Forelimb muscle (tissue), 1 donor: ENCODE data around the gene SLC12A5. TPM values are rescaled to one million over a fixed set of nuclear protein-coding genes. Genes with fewer than 3 reads are reported as not detected.
"Not testable (repeated sequence)": the region's sequence is repeated elsewhere in the genome, so short reads cannot be mapped to it uniquely, and the experiment has no call there.

Experiments
- DNase-seq: peaks from one replicate; pipeline ENCODE4 v3.0.0-alpha.2; 2013; ENCODE audit warnings: low read depth
- polyA plus RNA-seq: library from polyadenylated mRNA; unstranded; fragments of 120-200 nt; gene quantifications from one replicate; pipeline ENCODE4 v1.2.1, GENCODE V29; 2013; ENCODE audit not compliant: insufficient read length

The SLC12A5 gene
- polyA plus RNA-seq: 0.52 TPM

DNA sequence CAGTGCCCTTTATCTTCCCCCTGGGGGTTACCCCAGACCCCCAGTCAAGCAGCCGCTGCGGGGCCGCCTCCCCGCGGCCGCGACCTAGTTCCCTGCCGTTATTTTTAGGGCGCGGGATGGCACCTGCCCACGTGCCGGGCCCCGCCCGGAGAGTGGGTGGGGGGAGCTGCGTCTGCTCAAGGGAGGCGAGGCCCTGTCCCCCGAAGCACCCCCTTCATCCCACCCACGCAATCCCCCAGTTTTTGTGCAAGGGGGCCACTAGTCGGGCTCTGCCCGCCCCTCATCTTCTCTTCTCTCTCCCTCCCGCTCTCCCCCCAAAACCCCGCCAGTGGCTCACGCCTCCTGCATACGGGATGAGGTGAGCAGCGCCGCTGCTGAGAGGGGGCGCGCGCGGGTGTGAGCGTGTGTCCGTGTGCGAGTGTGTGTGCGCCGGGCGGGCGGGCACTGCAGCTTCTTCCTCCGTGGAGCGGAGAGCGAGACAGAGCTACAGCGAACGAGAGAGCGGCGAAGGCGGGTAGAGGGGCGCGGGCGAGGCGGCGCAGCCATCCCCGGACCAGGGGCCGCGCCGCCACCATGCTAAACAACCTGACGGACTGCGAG is at the start of gene SLC12A5:
TSS of gene SLC12A5 (plus strand) at position 444 of the 600 bp plus-strand sequence. CDS start at position 574, 130 bp downstream.
- no peak for DNase-seq

DNA sequence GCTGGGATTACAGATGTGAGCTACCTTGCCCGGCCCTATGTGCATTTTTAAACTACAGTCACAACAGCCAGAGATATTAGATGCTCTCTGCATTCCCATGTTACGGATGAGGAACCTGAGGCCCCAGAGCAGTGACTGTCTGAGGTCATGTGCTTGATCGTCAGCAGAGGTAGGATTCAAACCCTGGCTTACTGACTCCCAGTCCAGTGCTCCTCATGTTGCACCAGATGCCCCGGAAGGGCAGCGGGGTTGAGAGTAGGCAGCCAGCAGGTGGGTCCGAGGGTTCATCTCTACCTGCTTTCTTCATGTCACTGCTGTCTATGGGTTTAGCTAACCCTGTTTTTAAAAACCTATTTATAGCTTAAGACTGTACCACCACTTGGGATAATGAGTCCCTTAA is 47.8 kb upstream of the SLC12A5 start:
- no peak for DNase-seq

DNA sequence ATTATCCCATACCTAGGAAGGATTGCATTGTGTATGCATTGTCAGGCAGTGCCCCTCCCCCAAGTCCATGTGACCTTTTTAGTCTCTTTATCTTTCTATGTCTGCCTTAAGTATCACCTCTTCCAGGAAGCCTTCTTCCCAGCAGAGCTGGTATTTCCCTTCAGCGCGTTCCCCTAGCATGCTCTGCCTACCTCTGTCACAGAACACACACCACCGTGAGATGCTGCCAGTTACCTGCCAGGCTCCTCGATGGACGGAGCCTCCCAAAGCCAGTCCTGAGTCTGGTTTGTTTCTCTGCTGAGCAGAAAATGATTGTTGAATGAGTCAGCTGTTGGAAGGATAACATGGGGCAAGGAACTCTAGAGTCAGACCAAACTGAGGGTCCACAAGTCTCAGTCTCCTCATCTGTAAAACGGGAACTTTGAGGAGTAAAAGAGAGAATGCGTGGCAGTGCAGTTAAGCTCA is 45.7 kb upstream of the SLC12A5 start:
- no peak for DNase-seq

DNA sequence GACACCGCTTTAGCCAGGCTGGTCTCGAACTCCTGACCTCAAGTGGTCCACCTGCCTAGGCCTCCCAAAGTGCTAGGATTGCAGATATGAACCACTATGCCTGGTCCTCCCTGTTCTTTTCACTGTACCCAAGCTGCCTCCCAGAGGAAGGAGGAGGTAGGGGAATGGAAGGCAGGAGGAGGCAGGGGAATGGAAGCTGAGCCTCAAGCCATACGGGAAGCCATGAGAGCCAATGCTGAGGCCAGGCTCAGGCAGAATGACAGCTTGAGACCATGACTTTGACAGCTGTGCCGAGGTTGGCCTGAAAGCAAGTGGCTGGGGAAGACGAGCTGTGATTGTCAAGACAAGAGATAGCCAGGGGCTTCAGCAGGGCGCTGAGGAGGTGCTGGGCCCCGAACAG is 43.4 kb upstream of the SLC12A5 start:
- no peak for DNase-seq

DNA sequence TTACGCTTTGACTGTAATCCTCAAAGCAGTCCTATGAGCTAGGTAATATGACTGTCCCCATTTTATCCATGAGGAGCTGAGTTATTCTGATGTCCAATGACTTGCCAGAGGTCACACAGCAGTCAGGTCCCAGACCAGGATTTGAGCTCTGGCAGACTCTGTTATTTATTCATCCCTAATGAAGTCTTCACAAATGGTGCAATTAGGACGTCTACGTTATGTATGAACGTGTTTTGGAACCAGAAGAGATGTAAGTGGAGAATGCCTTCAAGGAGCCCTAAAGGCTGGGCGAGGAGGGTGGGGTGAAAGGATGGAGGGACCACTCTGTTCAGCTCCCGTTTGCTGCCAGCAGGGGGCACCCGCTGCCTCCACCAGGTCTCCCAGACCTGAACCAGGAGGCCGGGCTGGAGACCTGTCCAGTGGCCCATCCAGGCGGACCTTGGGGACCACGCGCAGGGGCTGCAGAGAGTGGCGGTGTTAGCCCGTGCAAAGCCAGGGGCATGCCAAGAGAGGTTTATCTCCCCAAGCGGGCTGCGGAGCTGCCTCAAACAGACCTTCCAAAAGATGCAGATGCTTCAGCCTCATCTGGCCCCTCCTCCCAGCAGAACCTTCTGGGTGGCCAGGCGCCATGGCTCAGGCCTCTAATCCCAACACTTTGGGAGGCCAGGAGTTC is 41.8 kb upstream of the SLC12A5 start:
- DNase-seq: no peak

DNA sequence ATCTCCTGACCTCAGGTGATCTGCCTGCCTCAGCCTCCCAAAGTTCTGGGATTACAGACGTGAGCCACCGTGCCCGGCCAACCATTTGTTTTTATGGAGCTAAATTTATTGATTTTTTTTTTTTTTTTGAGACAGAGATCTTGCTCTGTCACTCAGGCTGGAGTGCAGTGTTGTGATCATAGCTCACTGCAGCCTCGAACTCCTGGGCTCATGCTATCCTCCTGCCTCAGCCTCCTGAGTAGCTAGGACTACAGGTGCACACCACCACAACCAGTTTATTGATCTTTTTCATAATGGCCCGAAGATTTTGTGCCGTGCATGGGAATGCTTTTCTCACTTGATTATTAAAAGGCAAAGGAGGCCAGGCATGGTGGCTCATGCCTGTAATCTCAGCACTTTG is 40.2 kb upstream of the SLC12A5 start:
- DNase-seq: not testable (repeated sequence)

DNA sequence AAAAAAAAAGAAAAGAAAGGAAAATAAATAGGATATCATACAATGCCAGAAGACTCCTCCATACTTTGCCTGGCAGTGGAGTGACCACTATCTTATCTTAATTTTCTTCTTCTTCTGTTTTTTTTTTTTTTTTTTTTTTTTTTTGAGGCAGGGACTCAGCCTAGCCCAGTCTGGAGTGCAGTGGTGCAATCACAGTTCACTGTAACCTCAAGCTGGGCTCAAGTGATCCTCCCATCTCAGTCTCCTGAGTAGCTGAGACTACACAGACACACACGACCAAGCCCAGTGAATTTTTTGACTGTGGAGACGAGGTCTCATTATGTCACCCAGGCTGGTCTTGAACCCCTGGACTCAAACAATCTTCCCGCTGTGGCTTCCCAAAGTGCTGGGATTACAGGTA is 37.4 kb upstream of the SLC12A5 start:
- DNase-seq: no peak

DNA sequence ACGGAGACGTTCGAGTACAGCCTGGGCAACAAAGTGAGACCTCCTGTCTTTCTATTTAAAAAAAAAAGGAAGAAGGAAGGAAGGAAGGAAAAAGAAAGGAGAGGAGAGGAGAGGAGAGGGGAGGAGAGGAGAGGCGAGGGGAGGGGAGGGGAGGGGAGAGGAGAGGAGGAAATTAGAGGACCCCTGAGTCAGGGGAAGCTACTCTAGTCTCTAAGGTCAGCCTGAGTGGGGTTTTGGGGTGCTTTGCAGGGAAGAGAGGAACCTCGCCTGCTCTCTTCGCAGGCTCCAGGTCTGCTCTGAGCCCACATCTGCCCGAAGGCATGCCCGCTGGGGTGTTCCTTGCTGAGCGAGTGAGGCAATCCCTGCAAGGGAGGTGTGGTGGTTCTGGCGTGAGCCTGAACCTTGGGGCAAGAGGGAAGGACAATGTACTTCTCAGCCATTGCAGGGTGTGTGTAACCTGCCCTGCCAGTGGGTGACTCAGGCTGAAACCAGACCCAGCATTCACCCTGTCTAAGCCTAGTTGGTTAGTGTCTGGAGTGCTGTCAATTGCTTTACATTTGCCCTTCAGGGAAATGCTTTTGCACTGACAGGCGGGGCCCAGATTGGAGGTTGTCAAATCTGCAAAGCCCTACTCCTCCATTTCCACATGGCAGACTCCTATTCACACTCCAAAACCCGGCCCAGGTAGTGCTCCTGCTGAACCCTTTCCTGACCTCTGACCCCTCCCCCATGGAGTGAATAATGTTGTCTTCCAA is 35.6 kb upstream of the SLC12A5 start:
- no peak for DNase-seq

DNA sequence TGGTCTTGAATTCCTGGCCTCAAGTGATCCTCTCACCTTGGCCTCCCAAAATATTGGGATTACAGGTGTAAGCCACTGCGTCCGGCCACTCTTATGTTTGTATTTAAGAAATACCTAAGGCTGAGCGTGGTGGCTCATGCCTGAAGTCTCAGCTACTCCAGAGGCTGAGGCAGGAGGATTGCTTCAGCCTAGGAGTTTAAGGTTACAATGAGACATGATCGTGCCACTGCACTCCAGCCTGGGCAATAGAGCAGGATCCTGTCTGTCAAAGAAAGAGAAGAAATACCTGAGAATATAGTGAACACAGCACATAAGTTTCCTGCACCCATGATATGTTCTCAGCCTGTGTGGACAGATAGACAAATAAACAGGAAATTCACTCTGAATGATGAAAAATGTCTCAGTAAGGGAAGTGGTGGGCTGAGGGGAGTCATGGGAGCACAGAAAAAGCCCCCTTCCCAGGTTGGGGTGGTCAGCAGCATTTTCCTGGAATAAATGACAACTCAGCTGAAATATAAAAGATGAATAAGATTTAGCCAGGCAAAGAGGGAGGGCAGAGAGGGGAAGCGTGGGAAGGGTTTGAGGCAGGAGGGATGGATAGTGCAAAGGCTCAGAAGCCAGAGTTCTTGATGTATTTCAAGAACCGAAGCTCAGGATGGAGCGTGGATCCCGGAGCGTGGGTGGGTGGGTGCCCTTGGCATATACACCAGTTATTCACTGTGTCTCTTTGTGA is 34.1 kb upstream of the SLC12A5 start:
- DNase-seq: no peak

DNA sequence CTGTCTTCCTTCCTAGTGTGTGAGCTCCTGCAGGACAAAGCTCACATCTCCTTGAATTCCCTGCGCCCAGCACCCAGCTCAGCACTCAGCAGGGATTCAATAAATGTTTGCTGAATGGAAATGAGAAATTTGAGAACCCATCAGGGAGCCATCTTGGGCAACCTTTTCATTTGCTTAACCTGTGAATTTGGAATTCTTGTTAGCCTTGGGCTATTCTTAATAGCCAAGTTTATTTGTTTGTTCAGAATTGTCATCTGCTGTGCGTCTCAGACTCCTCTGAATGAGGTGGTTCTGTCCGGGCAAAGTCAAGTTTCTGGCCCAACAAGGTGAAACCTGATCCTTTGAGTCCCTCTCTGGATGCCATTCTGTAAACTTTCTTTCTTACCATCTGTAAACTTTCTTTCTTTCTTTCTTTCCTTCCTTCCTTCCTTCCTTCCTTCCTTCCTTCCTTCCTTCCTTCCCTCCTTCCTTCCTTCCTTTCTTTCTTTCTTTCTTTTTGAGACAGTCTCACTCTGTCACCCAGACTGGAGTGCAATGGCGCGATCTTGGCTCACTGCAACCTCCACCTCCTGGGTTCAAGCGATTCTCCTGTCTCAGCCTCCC is 33.4 kb upstream of the SLC12A5 start:
- not testable (repeated sequence) for DNase-seq

DNA sequence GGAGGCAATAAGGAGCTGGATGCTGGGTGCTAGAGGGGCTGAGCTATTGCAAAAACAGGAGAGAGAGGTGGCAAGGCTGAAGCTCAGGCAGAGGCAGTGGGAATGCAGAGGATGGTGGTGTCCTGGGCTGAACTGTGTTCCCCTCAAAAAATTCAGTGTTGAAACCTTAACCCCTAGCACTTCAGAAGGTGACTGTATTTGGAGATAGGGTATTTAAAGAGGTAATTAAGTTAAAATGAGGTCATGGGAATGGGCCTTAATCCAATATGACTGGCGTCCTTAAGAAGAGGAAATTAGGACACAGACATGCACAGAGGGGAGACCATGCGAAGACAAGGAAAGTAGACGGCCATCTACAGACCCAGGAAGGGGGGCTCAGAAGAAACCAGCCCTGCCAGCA is 31.8 kb upstream of the SLC12A5 start:
- no peak for DNase-seq

DNA sequence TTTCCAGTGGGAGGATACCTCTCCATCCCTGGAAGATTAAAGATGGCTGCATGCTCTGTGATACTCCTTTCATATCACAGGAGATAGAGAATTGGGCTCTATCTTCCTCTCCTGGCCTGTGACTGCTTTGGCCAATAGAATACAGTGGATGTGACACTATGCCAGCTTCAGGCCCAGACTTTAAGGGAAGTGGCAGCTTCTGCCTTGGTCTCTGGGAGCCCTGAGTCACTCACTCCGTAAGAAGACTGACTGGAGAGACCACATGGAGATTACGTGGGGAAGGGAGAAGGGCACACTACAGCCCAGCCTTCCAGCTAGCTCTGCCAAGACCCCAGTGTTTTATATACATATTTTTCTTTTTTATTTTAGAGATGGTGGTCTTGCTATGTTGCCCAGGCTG is 30.7 kb upstream of the SLC12A5 start:
- DNase-seq: no peak

DNA sequence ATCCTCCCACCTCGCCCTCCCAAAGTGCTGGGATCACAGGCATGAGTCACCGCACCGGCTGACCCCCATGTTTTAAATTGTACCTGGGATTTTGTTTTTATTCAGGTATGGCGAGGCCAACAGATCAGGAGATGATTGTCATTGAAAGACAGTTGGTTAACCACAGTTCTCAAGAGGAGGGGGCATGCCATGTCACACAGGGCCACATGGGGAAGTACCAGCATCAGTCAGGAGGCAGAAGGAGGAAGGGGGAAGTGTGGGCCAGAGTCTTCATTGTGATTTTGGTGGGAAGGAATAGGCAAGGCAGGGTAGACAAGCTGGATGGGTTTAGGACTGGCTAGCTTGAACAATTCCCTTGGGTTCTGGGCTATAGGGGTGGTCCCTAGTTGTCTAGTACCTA is 30.3 kb upstream of the SLC12A5 start:
- no peak for DNase-seq

DNA sequence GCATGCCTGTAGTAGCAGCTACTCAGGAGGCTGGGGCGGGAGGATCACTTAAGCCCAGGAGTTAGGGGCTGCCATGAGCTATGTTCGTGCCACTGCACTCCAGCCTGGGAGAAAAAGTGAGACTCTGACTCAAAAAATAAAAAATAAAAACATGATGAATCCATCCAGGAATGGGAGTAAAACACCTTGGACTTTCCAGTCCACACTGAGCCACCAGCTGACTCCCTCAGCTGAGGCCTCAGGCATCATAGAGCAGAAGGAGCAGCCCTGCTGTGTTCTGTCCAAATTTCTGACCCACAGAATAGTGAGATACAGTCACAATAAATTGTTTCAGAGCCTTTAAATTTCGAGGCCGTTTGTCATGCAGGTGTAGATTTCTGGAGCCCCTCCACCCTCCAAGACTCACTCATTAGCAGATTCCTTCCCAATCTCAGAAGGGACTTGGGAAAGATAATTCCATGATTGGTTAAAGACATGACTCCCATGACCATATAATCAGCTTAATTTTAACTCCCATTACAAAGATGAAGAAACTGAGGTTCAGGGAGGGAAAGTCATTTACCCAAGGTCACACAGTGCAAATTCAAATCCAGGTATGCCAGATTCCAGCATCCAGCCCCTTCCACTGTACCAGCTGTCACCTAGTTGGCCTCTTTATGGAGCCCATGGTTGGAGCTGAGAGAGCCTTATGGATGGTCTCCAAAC is 29.3 kb upstream of the SLC12A5 start:
- DNase-seq: no peak

DNA sequence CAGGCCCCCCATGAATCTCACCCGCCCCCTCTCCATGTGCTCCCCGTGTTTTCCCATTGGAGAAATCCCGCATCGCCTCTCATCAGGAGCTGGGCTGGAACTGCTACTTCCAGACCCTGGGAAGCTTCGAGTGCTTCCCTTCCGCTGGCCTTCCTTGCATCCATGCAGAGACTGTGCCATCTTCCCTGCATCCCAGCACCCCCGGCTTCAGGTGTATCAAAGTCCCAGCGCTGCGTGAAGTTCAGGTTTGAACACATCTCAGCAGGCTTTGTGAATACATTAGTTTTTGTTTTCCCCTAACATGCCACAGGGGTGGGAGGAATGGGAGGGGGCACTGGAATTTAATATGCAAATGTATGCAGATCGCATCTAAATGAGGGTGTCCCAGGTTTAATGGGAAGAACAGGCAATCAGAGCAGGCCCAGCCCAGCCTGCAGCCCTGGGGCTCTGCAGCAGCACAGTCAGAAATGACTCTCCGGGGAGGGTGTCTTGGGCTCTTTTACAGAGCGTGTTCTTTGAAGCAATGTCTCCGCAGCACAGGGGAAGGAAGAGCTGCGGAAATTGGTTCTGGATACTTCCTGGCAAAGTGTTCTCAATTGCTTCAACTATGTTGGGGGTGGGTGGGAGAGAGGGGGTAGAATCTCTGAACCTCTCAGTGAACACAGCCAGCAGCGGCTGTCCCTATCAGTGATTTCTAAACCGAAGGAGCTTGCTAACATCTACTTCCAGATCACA is 28.6 kb upstream of the SLC12A5 start:
- no peak for DNase-seq

DNA sequence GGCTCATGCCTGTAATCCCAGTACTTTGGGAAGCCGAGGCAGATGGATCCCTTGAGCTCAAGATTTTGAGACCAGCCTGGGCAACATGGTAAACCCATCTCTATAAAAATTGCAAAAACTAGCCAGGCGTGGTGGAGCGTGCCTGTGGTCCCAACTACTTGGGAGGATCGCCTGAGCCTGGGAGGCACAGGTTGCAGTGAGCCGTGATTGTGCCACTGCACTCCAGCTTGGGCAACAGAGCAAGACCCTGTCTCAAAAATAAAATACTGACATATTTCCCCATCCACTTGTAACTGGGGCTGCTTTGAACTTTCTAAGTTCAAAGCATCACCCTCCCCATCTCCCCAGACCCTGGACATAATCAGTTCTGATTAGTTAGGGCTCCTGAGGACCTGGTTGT is 27.5 kb upstream of the SLC12A5 start:
- DNase-seq: no peak

DNA sequence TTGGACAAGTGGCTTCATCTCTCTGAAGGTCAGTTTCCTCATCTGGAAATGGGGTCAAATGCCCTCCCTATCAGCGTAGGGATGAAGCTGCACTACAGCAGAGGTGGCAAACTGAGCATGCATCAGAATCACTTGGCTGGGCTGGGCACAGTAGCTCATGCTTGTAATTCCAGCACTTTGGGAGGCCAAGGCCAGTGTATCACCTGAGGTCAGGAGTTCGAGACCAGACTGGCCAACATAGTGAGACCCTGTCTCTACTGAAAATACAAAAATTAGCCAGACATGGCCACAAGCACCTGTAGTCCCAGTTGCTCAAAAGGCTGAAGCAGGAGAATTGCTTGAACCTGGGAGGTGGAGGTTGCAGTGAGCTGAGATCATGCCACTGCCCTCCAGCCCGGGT is 27.0 kb upstream of the SLC12A5 start:
- no peak for DNase-seq

DNA sequence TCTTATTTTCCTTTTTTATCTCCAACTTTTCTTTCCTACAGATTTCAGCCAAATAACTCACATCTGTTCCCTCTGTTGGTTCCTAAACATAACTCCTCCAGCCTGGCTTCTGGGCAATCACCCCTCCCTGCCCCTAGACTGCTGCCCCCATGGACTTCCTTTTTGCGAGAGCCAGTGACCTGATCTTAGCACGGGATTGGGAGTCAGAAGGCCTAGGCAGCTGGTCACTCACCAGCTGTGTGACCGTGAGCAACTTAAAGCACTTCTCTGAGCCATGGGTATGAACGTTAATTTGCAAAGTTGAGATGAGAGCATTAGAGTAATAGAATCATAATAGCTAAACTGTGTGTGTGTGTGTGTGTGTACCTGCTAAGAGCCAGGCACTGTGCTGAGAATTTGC is 24.8 kb upstream of the SLC12A5 start:
- no peak for DNase-seq

DNA sequence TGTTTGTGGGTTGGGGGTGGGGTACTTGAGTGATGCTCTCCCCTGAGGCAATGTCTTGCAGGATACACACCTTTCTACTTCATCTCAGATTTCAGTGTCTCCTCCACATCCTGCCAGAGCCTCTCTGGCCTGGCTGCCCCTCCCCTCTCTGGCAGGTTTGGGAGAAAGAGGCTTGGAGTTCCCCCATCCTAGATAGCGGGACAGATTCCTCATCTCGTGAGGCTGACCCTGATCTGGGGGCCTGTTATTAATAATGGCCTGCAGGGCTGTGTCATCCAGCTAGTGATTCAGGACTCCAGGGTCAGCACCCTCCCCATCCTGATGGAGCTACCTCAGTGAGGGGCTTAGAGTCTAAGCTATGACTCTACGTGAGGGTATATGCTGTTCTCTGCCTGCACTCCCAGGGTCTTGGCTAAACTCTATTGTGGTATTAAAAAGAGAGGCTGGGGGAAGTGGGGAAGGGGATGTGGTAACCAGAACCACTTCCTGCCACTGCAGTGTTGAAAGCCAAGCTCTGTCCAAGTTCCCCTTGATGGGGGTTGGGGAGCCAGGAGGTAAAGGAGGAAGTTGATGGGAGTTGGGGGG is 24.0 kb upstream of the SLC12A5 start:
- no peak for DNase-seq
